K562 (cell line): ENCODE data around the gene SHISA9. TPM values are rescaled to one million over a fixed set of nuclear protein-coding genes. Genes with fewer than 3 reads are reported as not detected.

ENCODE experiments used
- FOXA1 ChIP-seq: fragments of 450-650 bp; IDR thresholded peaks from 2 replicates; pipeline ENCODE4 v1.6.1; 2016; ENCODE audit warnings: mild to moderate bottlenecking, borderline replicate concordance
- FOXA3 ChIP-seq, 2 experiments: fragments of 450-650 bp in 1 of 2; sonication (generic) in 1 of 2; formaldehyde crosslinking; IDR thresholded peaks in 1 of 2; conservative IDR thresholded peaks in 1 of 2; 2 replicates each; pipeline versions ENCODE4 v1.4.0 to v1.8.0; 2020 to 2022; ENCODE audit warnings: mild to moderate bottlenecking in 2 of 2, missing genetic modification reagents in 1 of 2
- GABPB1 ChIP-seq: sonication (generic); formaldehyde crosslinking; IDR thresholded peaks from 2 replicates; pipeline ENCODE4 v1.8.0; 2022; ENCODE audit warnings: mild to moderate bottlenecking, missing genetic modification reagents
- NRF1 ChIP-seq, 2 experiments: fragments of 450-650 bp; IDR thresholded peaks in 1 of 2; conservative IDR thresholded peaks in 1 of 2; 2 replicates each; pipeline ENCODE4 v1.6.1; 2014; ENCODE audit warnings: mild to moderate bottlenecking in 2 of 2
- SLC30A9 ChIP-seq: fragments of 250-450 bp; sonication (Bioruptor Pico); IDR thresholded peaks from 2 replicates; pipeline ENCODE4 v1.8.0; 2022; ENCODE audit warnings: mild to moderate bottlenecking, moderate library complexity
- TSC22D4 ChIP-seq: fragments of 450-650 bp; IDR thresholded peaks from 2 replicates; pipeline ENCODE4 v1.6.1; 2016; ENCODE audit warnings: missing genetic modification characterization, missing biosample characterization, control low read depth
- ZBTB7A ChIP-seq: IDR thresholded peaks from 2 replicates; pipeline ENCODE4 v1.6.1; 2011; ENCODE audit warnings: low read depth, mild to moderate bottlenecking, low read length, moderate library complexity, borderline replicate concordance; ENCODE audit not compliant: control insufficient read depth
- ZFX ChIP-seq: sonication (generic); formaldehyde crosslinking; IDR thresholded peaks from 2 replicates; pipeline ENCODE4 v1.8.0; 2022; ENCODE audit warnings: mild to moderate bottlenecking, missing genetic modification reagents, moderate library complexity
- ZNF766 ChIP-seq: fragments of 200-800 bp; sonication (Bioruptor generic); conservative IDR thresholded peaks from 2 replicates; pipeline ENCODE4 v1.6.1; 2016; ENCODE audit warnings: missing genetic modification characterization, missing compliant biosample characterization
- polyA plus RNA-seq, 8 experiments: library from polyadenylated mRNA; depleted of rRNA in 4 of 8; stranded (reverse) in 5 of 8; unstranded in 3 of 8; fragments of >200 nt; fragmentation: Nextera tagmentation in 2 of 8; fragmentation: Illumina TruSeq in 1 of 8; extraction: Ambion mirVana in 2 of 8; extraction: Trizol in 1 of 8; gene quantifications; 2 replicates each; pipeline versions ENCODE4 v1.2.1 to v1.2.3, GENCODE V29; 2011 to 2014; ENCODE audit warnings: inconsistent platforms in 1 of 8, missing spikeins in 1 of 8
- total RNA-seq, 7 experiments: library from RNA; depleted of rRNA in 6 of 7; stranded (reverse); fragments of >200 nt in 6 of 7; fragmentation: Illumina TruSeq in 2 of 7; extraction: Trizol in 2 of 7; gene quantifications; 2 replicates each; pipeline versions ENCODE4 v1.2.1 to v1.2.3, GENCODE V29; 2011 to 2021; ENCODE audit warnings: low replicate concordance in 1 of 7
- TF ChIP-seq, protein P1 (sequence below), 2 experiments: fragments of 450-650 bp; formaldehyde crosslinking in 1 of 2; IDR thresholded peaks; 2 replicates each; pipeline versions ENCODE4 v1.4.0 to v1.6.1; 2014 to 2020; ENCODE audit warnings: mild to moderate bottlenecking in 2 of 2, borderline replicate concordance in 1 of 2, low read depth in 1 of 2
- TF ChIP-seq, protein P2 (sequence below): sonication (generic); formaldehyde crosslinking; IDR thresholded peaks from 2 replicates; pipeline ENCODE4 v1.8.0; 2023; ENCODE audit warnings: missing genetic modification reagents, mild to moderate bottlenecking, borderline replicate concordance
- TF ChIP-seq, protein P3 (sequence below), 3 experiments: IDR thresholded peaks in 2 of 3; conservative IDR thresholded peaks in 1 of 3; 2 replicates each; pipeline ENCODE4 v1.5.1; 2011 to 2012; ENCODE audit warnings: low read length in 3 of 3, mild to moderate bottlenecking in 3 of 3, control low read depth in 2 of 3, improper control_type of control experiment in 1 of 3, inconsistent platforms in 1 of 3, low read depth in 1 of 3, mixed read lengths in 1 of 3, moderate library complexity in 1 of 3; ENCODE audit not compliant: insufficient read depth in 2 of 3

The SHISA9 gene
- total and polyA plus RNA-seq, 9 of the 15 experiments (the other 6 are each of a cell fraction or from before 2014, with no cell fraction given): under 0.01 to 0.16 (median 0.01) TPM; not detected in 6

GRCh38 chr16:12896562-12896961, 4.8 kb upstream of the SHISA9 start (continued):
- no peak for TF ChIP-seq FOXA1
- no peak for TF ChIP-seq TSC22D4 (tag)
- TF ChIP-seq, protein P1, sequence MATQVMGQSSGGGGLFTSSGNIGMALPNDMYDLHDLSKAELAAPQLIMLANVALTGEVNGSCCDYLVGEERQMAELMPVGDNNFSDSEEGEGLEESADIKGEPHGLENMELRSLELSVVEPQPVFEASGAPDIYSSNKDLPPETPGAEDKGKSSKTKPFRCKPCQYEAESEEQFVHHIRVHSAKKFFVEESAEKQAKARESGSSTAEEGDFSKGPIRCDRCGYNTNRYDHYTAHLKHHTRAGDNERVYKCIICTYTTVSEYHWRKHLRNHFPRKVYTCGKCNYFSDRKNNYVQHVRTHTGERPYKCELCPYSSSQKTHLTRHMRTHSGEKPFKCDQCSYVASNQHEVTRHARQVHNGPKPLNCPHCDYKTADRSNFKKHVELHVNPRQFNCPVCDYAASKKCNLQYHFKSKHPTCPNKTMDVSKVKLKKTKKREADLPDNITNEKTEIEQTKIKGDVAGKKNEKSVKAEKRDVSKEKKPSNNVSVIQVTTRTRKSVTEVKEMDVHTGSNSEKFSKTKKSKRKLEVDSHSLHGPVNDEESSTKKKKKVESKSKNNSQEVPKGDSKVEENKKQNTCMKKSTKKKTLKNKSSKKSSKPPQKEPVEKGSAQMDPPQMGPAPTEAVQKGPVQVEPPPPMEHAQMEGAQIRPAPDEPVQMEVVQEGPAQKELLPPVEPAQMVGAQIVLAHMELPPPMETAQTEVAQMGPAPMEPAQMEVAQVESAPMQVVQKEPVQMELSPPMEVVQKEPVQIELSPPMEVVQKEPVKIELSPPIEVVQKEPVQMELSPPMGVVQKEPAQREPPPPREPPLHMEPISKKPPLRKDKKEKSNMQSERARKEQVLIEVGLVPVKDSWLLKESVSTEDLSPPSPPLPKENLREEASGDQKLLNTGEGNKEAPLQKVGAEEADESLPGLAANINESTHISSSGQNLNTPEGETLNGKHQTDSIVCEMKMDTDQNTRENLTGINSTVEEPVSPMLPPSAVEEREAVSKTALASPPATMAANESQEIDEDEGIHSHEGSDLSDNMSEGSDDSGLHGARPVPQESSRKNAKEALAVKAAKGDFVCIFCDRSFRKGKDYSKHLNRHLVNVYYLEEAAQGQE (IDR thresholded peaks at IDR 0.05; ENCODE audit: borderline replicate concordance): peak; percentile 48; the same call in 1 of the 2 replicates
- TF ChIP-seq, protein P1 (CRISPR knock-in tag; IDR thresholded peaks at IDR 0.05; ENCODE audit: low read depth): no peak
- TF ChIP-seq, protein P2, sequence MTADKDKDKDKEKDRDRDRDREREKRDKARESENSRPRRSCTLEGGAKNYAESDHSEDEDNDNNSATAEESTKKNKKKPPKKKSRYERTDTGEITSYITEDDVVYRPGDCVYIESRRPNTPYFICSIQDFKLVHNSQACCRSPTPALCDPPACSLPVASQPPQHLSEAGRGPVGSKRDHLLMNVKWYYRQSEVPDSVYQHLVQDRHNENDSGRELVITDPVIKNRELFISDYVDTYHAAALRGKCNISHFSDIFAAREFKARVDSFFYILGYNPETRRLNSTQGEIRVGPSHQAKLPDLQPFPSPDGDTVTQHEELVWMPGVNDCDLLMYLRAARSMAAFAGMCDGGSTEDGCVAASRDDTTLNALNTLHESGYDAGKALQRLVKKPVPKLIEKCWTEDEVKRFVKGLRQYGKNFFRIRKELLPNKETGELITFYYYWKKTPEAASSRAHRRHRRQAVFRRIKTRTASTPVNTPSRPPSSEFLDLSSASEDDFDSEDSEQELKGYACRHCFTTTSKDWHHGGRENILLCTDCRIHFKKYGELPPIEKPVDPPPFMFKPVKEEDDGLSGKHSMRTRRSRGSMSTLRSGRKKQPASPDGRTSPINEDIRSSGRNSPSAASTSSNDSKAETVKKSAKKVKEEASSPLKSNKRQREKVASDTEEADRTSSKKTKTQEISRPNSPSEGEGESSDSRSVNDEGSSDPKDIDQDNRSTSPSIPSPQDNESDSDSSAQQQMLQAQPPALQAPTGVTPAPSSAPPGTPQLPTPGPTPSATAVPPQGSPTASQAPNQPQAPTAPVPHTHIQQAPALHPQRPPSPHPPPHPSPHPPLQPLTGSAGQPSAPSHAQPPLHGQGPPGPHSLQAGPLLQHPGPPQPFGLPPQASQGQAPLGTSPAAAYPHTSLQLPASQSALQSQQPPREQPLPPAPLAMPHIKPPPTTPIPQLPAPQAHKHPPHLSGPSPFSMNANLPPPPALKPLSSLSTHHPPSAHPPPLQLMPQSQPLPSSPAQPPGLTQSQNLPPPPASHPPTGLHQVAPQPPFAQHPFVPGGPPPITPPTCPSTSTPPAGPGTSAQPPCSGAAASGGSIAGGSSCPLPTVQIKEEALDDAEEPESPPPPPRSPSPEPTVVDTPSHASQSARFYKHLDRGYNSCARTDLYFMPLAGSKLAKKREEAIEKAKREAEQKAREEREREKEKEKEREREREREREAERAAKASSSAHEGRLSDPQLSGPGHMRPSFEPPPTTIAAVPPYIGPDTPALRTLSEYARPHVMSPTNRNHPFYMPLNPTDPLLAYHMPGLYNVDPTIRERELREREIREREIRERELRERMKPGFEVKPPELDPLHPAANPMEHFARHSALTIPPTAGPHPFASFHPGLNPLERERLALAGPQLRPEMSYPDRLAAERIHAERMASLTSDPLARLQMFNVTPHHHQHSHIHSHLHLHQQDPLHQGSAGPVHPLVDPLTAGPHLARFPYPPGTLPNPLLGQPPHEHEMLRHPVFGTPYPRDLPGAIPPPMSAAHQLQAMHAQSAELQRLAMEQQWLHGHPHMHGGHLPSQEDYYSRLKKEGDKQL (CRISPR knock-in tag): no peak
- no peak for TF ChIP-seq NRF1 (conservative IDR thresholded peaks at IDR 0.05 in 1 of 2, IDR thresholded peaks at IDR 0.05 in 1 of 2)
- TF ChIP-seq SLC30A9: no peak
- TF ChIP-seq FOXA3 (CRISPR knock-in tag; conservative IDR thresholded peaks at IDR 0.05 in 1 of 2, IDR thresholded peaks at IDR 0.05 in 1 of 2): no peak
- TF ChIP-seq, protein P3, sequence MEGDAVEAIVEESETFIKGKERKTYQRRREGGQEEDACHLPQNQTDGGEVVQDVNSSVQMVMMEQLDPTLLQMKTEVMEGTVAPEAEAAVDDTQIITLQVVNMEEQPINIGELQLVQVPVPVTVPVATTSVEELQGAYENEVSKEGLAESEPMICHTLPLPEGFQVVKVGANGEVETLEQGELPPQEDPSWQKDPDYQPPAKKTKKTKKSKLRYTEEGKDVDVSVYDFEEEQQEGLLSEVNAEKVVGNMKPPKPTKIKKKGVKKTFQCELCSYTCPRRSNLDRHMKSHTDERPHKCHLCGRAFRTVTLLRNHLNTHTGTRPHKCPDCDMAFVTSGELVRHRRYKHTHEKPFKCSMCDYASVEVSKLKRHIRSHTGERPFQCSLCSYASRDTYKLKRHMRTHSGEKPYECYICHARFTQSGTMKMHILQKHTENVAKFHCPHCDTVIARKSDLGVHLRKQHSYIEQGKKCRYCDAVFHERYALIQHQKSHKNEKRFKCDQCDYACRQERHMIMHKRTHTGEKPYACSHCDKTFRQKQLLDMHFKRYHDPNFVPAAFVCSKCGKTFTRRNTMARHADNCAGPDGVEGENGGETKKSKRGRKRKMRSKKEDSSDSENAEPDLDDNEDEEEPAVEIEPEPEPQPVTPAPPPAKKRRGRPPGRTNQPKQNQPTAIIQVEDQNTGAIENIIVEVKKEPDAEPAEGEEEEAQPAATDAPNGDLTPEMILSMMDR (IDR thresholded peaks at IDR 0.05 in 2 of 3, conservative IDR thresholded peaks at IDR 0.05 in 1 of 3; ENCODE audit: insufficient read depth in 2 of 3, low read depth in 1 of 3, low read length in 3 of 3): peak; percentile 53 to 70 (median 58); a peak in 5 of 6 replicates
- no peak for TF ChIP-seq ZBTB7A
- TF ChIP-seq ZNF766 (CRISPR knock-in tag): no peak
- no peak for TF ChIP-seq ZFX (CRISPR knock-in tag)
- TF ChIP-seq GABPB1: no peak
